ENCODE results near the gene SPAG16. TPM values are rescaled to one million over a fixed set of nuclear protein-coding genes. Genes with fewer than 3 reads are reported as not detected.

Gene SPAG16
- total RNA-seq, 1 experiment from 2014 or later, result 0.30 TPM

GRCh38 chr2:213545481-213545880 lies 261.2 kb downstream of the SPAG16 start (continued):
- TF ChIP-seq EZH2phosphoT487 (IDR thresholded peaks at IDR 0.05; ENCODE audit: borderline replicate concordance) (no peak), POLR2A (IDR thresholded peaks at IDR 0.05; ENCODE audit: borderline replicate concordance, extremely low read depth, insufficient read depth, insufficient read length) (no peak), EGR1 (IDR thresholded peaks at IDR 0.05; ENCODE audit: low read depth) (no peak), JUND (IDR thresholded peaks at IDR 0.05) (no peak), FOSL1 (IDR thresholded peaks at IDR 0.05; ENCODE audit: low read depth) (no peak), ZFX (IDR thresholded peaks at IDR 0.05) (no peak), SIN3A (IDR thresholded peaks at IDR 0.05; ENCODE audit: low read depth) (no peak)

DNA sequence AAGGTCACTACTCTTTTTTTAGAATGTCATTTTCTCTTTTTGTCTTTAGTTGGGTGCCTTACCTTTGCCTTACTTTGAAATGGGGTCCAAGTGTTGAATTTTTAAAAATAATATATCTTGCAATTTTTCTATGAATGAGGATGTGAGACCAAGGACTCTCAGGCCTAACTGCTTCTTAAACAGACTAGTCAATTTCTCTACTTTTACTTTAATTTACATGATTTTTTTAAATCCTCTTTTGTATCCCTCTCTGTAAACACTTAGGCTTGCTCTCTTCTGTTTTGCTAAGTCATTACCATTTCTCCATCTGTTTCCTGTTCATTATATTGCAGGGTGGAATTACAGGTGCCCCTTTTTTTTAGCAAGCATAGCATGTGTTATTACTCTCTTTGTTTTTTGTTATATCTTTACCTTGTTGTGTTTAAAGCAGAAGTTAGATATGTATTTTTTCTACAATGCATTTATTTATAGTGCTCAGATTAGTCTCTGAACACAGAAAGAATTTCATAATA lies 261.8 kb downstream of the SPAG16 start:
- no peak overlapping the region for H2AFZ ChIP-seq (ENCODE audit: low read depth, low read length, poor library complexity, severe bottlenecking)
- no peaks in the 10 kb centered on the region for H3K4me1 ChIP-seq (ENCODE audit: control insufficient read depth in 1 of 2, insufficient read depth in 2 of 2, low read length in 2 of 2)
- H4K20me1 ChIP-seq (ENCODE audit: insufficient read depth), result no peaks in the 10 kb centered on the region
- intact Hi-C loops (cut with micrococcal nuclease), result no loop called here
- TF ChIP-seq CBX3 (IDR thresholded peaks at IDR 0.05; ENCODE audit: low read depth) (no peak), SIN3A (IDR thresholded peaks at IDR 0.05; ENCODE audit: low read depth) (no peak), SP1 (IDR thresholded peaks at IDR 0.05; ENCODE audit: low read depth) (no peak), SRF (IDR thresholded peaks at IDR 0.05; ENCODE audit: low read depth) (no peak), ZFX (IDR thresholded peaks at IDR 0.05) (no peak), ZBTB33 (IDR thresholded peaks at IDR 0.05; ENCODE audit: extremely low read depth, insufficient replicate concordance, low read length) (no peak), ELF1 (IDR thresholded peaks at IDR 0.05; ENCODE audit: borderline replicate concordance, low read depth) (no peak), ZNF274 (IDR thresholded peaks at IDR 0.05; ENCODE audit: low read depth, low read length) (no peak), JUND (IDR thresholded peaks at IDR 0.05) (no peak), YY1 (IDR thresholded peaks at IDR 0.05; ENCODE audit: extremely low read depth, insufficient replicate concordance, low read depth, low read length) (no peak), POLR2A (IDR thresholded peaks at IDR 0.05; ENCODE audit: borderline replicate concordance, extremely low read depth, insufficient read depth, insufficient read length) (no peak), EGR1 (IDR thresholded peaks at IDR 0.05; ENCODE audit: low read depth) (no peak), RAD21 (IDR thresholded peaks at IDR 0.05; ENCODE audit: low read depth) (no peak)
- TF ChIP-seq, protein P1, sequence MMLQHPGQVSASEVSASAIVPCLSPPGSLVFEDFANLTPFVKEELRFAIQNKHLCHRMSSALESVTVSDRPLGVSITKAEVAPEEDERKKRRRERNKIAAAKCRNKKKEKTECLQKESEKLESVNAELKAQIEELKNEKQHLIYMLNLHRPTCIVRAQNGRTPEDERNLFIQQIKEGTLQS (IDR thresholded peaks at IDR 0.05), result no peak
- TF ChIP-seq, protein P2, sequence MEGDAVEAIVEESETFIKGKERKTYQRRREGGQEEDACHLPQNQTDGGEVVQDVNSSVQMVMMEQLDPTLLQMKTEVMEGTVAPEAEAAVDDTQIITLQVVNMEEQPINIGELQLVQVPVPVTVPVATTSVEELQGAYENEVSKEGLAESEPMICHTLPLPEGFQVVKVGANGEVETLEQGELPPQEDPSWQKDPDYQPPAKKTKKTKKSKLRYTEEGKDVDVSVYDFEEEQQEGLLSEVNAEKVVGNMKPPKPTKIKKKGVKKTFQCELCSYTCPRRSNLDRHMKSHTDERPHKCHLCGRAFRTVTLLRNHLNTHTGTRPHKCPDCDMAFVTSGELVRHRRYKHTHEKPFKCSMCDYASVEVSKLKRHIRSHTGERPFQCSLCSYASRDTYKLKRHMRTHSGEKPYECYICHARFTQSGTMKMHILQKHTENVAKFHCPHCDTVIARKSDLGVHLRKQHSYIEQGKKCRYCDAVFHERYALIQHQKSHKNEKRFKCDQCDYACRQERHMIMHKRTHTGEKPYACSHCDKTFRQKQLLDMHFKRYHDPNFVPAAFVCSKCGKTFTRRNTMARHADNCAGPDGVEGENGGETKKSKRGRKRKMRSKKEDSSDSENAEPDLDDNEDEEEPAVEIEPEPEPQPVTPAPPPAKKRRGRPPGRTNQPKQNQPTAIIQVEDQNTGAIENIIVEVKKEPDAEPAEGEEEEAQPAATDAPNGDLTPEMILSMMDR (IDR thresholded peaks at IDR 0.05 in 2 of 3, conservative IDR thresholded peaks at IDR 0.05 in 1 of 3; ENCODE audit: borderline replicate concordance in 1 of 3, insufficient read depth in 1 of 3, low read depth in 2 of 3, low read length in 2 of 3), result no peak
- no peaks in the 10 kb centered on the region for H3K9me2 ChIP-seq (ENCODE audit: insufficient read depth)
- H3K4me3 ChIP-seq (replicated peaks in 1 of 2; ENCODE audit: low read depth in 1 of 2, low read length in 2 of 2), result no peak overlapping the region
- H3K79me2 ChIP-seq (ENCODE audit: insufficient read depth, low read length), result no peaks in the 10 kb centered on the region
- ChIA-PET RAD21 (ENCODE audit: low non-redundant PET in 1 of 2, low total read pairs in 2 of 2, uncharacterized antibody in 2 of 2, unreplicated experiment in 2 of 2) (no interaction called here), CTCF (no interaction called here), POLR2A (no interaction called here)
- ATAC-seq, result no peak
- H3K27ac ChIP-seq (ENCODE audit: low read depth, low read length), result no peak overlapping the region
- H3K9me3 ChIP-seq (ENCODE audit: control insufficient read depth in 1 of 2, insufficient read depth in 1 of 2, low read depth in 1 of 2, low read length in 2 of 2), result no peaks in the 10 kb centered on the region
- no TSS peak for BruUV-seq (replicated peaks)
- no peak overlapping the region for H3K9ac ChIP-seq (ENCODE audit: low read length)
- no peak overlapping the region for H3K4me2 ChIP-seq (ENCODE audit: low read length)
- DNase-seq (ENCODE audit: low read depth, low spot score), result no peak
- no peaks in the 10 kb centered on the region for H3K27me3 ChIP-seq (ENCODE audit: insufficient read depth, low read length)
- no peaks in the 10 kb centered on the region for H3K36me3 ChIP-seq (ENCODE audit: control insufficient read depth in 1 of 2, insufficient read depth in 2 of 2, low read length in 2 of 2)
